ENCODE measurements around the gene NLGN4Y.

GRCh38 chrY:14804041-14804440 is 279.7 kb downstream of the NLGN4Y start:
- TF ChIP-seq USF1 (CRISPR knock-in tag; IDR thresholded peaks at IDR 0.05) (no peak), SP1 (CRISPR knock-in tag; conservative IDR thresholded peaks at IDR 0.05) (no peak), IRF1 (CRISPR knock-in tag; IDR thresholded peaks at IDR 0.05) (no peak), CTCF (IDR thresholded peaks at IDR 0.05) (no peak), E2F1 (CRISPR knock-in tag; IDR thresholded peaks at IDR 0.05) (no peak)
